Epithelial cell of proximal tubule (primary cell): ENCODE results near the gene HLA-DRA. TPM values are rescaled to one million over a fixed set of nuclear protein-coding genes. Genes with fewer than 3 reads are reported as not detected.

Source experiments
- DNase-seq: peaks from one replicate; pipeline ENCODE4 v3.0.0-alpha.2; 2011; ENCODE audit warnings: low read depth
- H3K4me3 ChIP-seq: 2 replicates; pipeline ENCODE4 v1.5.1; 2011; ENCODE audit warnings: low read depth, mild to moderate bottlenecking, low read length
- CTCF ChIP-seq: conservative IDR thresholded peaks from 2 replicates; pipeline ENCODE4 v1.5.1; 2012; ENCODE audit warnings: low read depth, mild to moderate bottlenecking, low read length
- total RNA-seq: library from RNA; depleted of rRNA; stranded (reverse); fragments of >200 nt; gene quantifications from 2 replicates; pipeline ENCODE4 v1.2.3, GENCODE V29; 2015

The HLA-DRA gene
- total RNA-seq, 1 donor from 2014 or later: not detected

DNA sequence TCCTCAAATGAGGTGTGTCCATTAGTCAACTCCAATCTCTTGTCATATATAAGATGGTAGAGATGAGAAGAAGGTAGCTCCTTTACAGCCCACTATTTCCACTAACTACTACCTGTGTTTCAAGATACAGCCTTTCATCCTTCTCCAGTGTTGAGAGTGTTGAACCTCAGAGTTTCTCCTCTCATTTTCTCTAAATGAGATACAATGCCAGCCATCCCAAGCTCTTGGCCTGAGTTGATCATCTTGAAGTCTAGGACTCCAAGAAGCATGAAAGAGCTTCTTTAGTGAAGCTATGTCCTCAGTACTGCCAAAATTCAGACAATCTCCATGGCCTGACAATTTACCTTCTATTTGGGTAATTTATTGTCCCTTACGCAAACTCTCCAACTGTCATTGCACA, 548 bp upstream of the HLA-DRA start:
- no peak overlapping the region for H3K4me3 ChIP-seq
- DNase-seq: no peak
- TF ChIP-seq CTCF: no peak

DNA sequence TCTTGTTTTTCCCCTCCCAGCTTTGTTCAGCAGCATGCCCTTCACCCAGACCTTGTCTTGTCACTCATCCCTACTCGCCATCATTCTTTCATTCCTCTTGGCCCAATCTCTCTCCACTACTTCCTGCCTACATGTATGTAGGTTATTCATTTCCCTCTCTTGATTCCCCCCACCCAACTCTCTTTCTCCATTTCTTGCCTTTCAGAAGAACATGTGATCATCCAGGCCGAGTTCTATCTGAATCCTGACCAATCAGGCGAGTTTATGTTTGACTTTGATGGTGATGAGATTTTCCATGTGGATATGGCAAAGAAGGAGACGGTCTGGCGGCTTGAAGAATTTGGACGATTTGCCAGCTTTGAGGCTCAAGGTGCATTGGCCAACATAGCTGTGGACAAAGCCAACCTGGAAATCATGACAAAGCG, 2.6 kb downstream of the HLA-DRA start:
- TF ChIP-seq CTCF: no peak
- no peak for DNase-seq
- H3K4me3 ChIP-seq: no peak overlapping the region

DNA sequence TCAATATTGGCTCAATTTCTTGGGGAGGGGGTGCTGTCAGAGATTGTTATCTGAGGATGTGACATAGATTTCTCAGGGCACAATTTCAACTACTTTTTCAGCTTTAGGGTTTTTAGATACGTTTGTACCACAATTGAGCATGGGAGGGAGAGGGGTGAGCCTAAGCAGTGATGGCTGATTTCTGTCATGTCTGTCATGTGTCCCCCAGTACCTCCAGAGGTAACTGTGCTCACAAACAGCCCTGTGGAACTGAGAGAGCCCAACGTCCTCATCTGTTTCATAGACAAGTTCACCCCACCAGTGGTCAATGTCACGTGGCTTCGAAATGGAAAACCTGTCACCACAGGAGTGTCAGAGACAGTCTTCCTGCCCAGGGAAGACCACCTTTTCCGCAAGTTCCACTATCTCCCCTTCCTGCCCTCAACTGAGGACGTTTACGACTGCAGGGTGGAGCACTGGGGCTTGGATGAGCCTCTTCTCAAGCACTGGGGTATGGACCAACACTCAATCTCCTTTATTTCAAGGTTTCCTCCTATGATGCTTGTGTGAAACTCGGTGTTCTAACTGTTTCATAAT, 3.4 kb downstream of the HLA-DRA start:
- TF ChIP-seq CTCF: no peak
- no peak overlapping the region for H3K4me3 ChIP-seq
- no peak for DNase-seq

GRCh38 chr6:32444433-32444832, 4.7 kb downstream of the HLA-DRA start:
- DNase-seq: no peak
- TF ChIP-seq CTCF: no peak
- no peak overlapping the region for H3K4me3 ChIP-seq

DNA sequence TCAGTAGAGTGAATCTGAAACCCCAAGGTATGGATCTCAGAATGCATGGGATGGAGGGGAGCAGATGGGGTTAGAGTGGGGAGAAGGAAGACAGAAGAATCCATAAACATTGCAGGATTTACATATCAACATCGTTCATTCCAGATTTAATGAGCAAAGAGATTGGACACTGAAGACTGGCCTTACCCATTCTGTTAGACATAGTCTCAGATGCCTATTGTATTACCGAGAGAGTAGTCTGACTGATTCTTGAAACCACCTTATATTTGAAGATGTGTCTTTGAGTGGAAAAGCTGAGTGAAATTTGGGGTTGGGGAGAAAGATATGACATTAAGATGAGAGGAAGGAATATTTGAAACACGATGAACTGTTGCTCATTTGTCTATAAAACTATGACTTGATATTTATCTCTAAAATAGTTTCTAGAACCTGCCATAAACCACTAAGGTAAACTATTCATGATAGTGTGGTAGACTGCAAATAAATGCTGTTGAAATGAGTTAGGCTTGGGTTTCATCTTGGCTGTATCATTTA, 5.7 kb downstream of the HLA-DRA start:
- TF ChIP-seq CTCF: no peak
- no peak overlapping the region for H3K4me3 ChIP-seq
- no peak for DNase-seq

GRCh38 chr6:32447932-32448331, 8.2 kb downstream of the HLA-DRA start:
- no peak overlapping the region for H3K4me3 ChIP-seq
- TF ChIP-seq CTCF: no peak
- no peak for DNase-seq

GRCh38 chr6:32449088-32449736, 9.5 kb downstream of the HLA-DRA start:
- DNase-seq: no peak
- TF ChIP-seq CTCF: no peak
- H3K4me3 ChIP-seq: no peak overlapping the region
